Bronchial epithelial cell (primary cell): ENCODE results near the gene ELAC1. TPM values are rescaled to one million over a fixed set of nuclear protein-coding genes. Genes with fewer than 3 reads are reported as not detected.

Experiments used
- DNase-seq: peaks from one replicate; pipeline ENCODE4 v3.0.0-alpha.2; 2010; ENCODE audit warnings: low read depth
- FAIRE-seq: peaks from 2 replicates; lab custom pipeline; 2011; peaks lifted over from hg19 to GRCh38; lab: Jason Lieb, UNC
- H3K27me3 ChIP-seq: 2 replicates; pipeline ENCODE4 v1.5.1; 2011; ENCODE audit warnings: low read length; ENCODE audit not compliant: control insufficient read depth, insufficient read depth
- H3K36me3 ChIP-seq: 2 replicates; pipeline ENCODE4 v1.5.1; 2011; ENCODE audit warnings: low read length; ENCODE audit not compliant: control insufficient read depth, insufficient read depth
- H3K4me3 ChIP-seq: 2 replicates; pipeline ENCODE4 v1.5.1; 2011; ENCODE audit warnings: mild to moderate bottlenecking, low read depth, low read length, control low read depth
- total RNA-seq: library from RNA; depleted of rRNA; stranded (reverse); fragments of >200 nt; gene quantifications from 2 replicates; pipeline ENCODE4 v1.2.1, GENCODE V29; 2014
- TF ChIP-seq, protein P1 (sequence below): IDR thresholded peaks from 2 replicates; pipeline ENCODE4 v1.5.1; 2011; ENCODE audit warnings: mild to moderate bottlenecking, moderate library complexity, low read length, control low read depth, inconsistent platforms; ENCODE audit not compliant: insufficient read depth, severe bottlenecking

Gene ELAC1
- total RNA-seq, 1 donor from 2014 or later = 2.6 TPM

GRCh38 chr18:50973367-50974126, 5.7 kb downstream of the ELAC1 start:
- H3K36me3 ChIP-seq = peaks cover 10% of the 10 kb centered on the region
- H3K4me3 ChIP-seq = no peak overlapping the region
- H3K27me3 ChIP-seq = no peaks in the 10 kb centered on the region
- TF ChIP-seq, protein P1, sequence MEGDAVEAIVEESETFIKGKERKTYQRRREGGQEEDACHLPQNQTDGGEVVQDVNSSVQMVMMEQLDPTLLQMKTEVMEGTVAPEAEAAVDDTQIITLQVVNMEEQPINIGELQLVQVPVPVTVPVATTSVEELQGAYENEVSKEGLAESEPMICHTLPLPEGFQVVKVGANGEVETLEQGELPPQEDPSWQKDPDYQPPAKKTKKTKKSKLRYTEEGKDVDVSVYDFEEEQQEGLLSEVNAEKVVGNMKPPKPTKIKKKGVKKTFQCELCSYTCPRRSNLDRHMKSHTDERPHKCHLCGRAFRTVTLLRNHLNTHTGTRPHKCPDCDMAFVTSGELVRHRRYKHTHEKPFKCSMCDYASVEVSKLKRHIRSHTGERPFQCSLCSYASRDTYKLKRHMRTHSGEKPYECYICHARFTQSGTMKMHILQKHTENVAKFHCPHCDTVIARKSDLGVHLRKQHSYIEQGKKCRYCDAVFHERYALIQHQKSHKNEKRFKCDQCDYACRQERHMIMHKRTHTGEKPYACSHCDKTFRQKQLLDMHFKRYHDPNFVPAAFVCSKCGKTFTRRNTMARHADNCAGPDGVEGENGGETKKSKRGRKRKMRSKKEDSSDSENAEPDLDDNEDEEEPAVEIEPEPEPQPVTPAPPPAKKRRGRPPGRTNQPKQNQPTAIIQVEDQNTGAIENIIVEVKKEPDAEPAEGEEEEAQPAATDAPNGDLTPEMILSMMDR = no peak
- no peak for FAIRE-seq
- DNase-seq = peak; percentile 96

DNA sequence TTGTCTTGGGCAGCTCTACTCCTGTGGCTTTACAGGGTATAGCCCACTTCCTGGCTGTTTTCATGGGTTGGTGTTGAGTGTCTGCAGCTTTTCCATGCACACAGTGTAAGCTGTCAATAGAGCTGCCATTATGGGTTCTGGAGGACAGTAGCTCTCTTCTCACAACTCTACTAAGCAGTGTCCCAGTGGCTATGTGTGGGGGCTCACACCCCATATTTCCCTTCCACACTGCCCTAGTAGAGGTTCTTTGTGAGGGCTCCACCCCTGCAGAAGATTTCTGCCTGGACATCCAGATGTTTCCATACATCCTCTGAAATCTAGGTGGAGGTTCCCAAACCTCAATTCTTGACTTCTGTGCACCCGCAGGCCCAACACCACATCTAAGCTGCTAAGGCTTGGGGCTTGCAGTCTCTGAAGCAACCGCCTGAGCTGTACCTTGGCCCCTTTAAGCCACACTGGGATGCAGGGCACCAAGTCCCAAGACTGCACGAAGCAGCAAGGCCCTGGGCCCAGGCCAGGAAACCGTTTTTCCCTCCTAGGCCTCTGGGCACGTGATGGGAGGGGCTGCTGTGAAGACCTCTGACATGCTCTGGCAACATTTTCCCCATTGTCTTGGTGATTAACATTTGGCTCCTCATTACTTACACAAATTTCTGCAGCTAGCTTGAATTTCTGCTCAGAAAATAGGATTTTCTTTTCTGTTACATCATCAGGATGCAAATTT, 9.4 kb downstream of the ELAC1 start:
- Histone ChIP-seq H3K4me3 (no peak overlapping the region), H3K36me3 (peaks cover 12% of the 10 kb centered on the region), H3K27me3 (no peaks in the 10 kb centered on the region)
- DNase-seq (no peak), FAIRE-seq (no peak)
- TF ChIP-seq, protein P1 = no peak

- peak; percentile 13 for DNase-seq
- Histone ChIP-seq H3K4me3 (no peak overlapping the region), H3K27me3 (no peaks in the 10 kb centered on the region), H3K36me3 (peaks cover 6% of the 10 kb centered on the region)
- TF ChIP-seq, protein P1 = no peak
- no peak for FAIRE-seq
Observed at GRCh38 chr18:50981381-50981780, 13.5 kb downstream of the ELAC1 start.

DNA sequence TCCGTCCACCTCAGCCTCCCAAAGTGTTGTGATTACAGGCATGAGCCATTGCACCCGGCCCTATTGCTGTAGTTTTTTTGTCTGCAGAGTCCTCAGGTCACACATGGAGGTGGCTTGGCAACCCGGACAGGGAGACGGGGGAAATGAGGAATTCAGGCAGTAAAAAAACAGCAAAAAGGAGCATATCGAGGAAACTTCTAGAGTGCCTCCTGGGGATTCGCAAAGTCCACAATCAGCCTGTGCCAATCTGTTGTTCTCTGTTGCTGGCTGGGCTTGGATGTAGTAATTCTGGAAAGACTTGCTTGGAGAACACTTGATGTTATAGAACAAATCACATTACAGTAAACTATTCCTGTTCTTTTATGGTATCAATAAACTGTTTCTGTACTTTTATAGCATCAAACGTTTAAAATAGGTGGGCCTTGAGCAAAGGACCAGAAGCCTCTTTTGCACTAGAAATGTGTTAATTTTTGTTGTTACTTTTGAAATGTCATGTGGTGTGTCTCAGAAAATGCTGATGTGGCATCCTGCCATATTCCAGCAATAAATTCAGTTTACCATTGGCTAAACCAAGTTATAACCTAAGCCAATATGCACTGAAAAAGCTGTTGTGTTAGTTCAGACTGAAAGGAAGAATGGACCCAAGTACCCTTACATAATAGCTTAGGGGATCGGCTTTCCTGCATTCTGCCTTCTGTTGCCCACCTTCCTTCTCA, 14.4 kb downstream of the ELAC1 start:
- TF ChIP-seq, protein P1 = no peak

DNA sequence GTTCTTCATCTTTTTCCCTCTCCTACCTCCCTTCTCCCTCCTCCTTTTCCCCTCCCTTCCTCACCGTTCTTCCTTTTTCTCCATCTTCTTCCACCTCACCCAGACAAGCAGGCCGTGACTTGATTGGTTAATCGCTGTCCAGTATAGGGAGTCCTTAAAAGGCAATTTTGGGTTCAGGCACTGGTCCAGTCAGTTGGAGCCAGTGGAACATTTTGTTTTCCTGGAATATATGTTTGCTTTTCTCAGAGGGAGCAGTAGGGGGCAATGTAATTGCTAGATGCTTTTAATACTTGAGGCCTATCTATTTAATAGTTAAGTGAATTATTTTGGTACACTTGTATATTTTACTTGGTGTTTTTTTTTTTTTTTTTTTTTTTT, 15.0 kb downstream of the ELAC1 start:
- TF ChIP-seq, protein P1 = no peak
- no peak overlapping the region for H3K4me3 ChIP-seq
- H3K36me3 ChIP-seq = peaks cover 2% of the 10 kb centered on the region
- DNase-seq (no peak), FAIRE-seq (no peak)
- no peaks in the 10 kb centered on the region for H3K27me3 ChIP-seq

More for the DNA sequence above, 14.4 kb downstream of the ELAC1 start:
- no peak overlapping the region for H3K4me3 ChIP-seq
- DNase-seq (no peak), FAIRE-seq (no peak)
- peaks cover 5% of the 10 kb centered on the region for H3K36me3 ChIP-seq
- no peaks in the 10 kb centered on the region for H3K27me3 ChIP-seq
